Tibial nerve (tissue), 4 donors: ENCODE results near the gene LRRC31. TPM values are rescaled to one million over a fixed set of nuclear protein-coding genes. Genes with fewer than 3 reads are reported as not detected.

ENCODE experiments used
- DNase-seq, 2 donors: peaks; one replicate each; pipeline ENCODE4 v3.0.0-alpha.2; 2019; ENCODE audit warnings: low spot score in 2 of 2
- H3K27ac ChIP-seq, 4 donors: fragments of 200-600 bp; sonication (generic) in 3 of 4; one replicate each; pipeline ENCODE4 v1.5.1; 2017 to 2019; ENCODE audit warnings: mild to moderate bottlenecking in 1 of 4
- H3K27me3 ChIP-seq, 2 donors: fragments of 200-600 bp; sonication (generic) in 1 of 2; one replicate each; pipeline versions ENCODE4 v1.5.1 to v1.6.0; 2017 to 2019
- H3K36me3 ChIP-seq, 3 donors: fragments of 200-600 bp; sonication (generic); one replicate each; pipeline ENCODE4 v1.5.1; 2018 to 2019
- H3K4me1 ChIP-seq, 4 donors: fragments of 200-600 bp; sonication (generic) in 3 of 4; one replicate each; pipeline ENCODE4 v1.5.1; 2017 to 2019
- H3K4me3 ChIP-seq, 4 donors: fragments of 200-600 bp; sonication (generic) in 3 of 4; one replicate each; pipeline ENCODE4 v1.5.1; 2017 to 2019; ENCODE audit warnings: mild to moderate bottlenecking in 1 of 4, moderate library complexity in 1 of 4
- H3K9me3 ChIP-seq, 4 donors: fragments of 200-600 bp; sonication (generic) in 3 of 4; one replicate each; pipeline ENCODE4 v1.5.1; 2017 to 2019
- CTCF ChIP-seq, 5 experiments: fragments of 200-600 bp in 3 of 5; fragments of 450-650 bp in 2 of 5; sonication (generic) in 3 of 5; IDR thresholded peaks; one replicate each; pipeline ENCODE4 v1.5.1; 2016 to 2019; ENCODE audit warnings: antibody characterized with exemption in 5 of 5, mild to moderate bottlenecking in 3 of 5, moderate library complexity in 2 of 5
- EP300 ChIP-seq, 2 donors: sonication (generic); formaldehyde crosslinking; IDR thresholded peaks; one replicate each; pipeline ENCODE4 v1.6.1; 2017; ENCODE audit warnings: antibody characterized with exemption in 2 of 2, mild to moderate bottlenecking in 1 of 2
- POLR2A ChIP-seq, 2 donors: fragments of 450-650 bp; IDR thresholded peaks; one replicate each; pipeline ENCODE4 v1.6.1; 2017; ENCODE audit warnings: antibody characterized with exemption in 2 of 2, mild to moderate bottlenecking in 2 of 2, moderate library complexity in 2 of 2
- whole genome bisulfite sequencing, 2 donors: methylation state at CpG; one replicate each; pipeline ENCODE4 v1.1.5; 2018; 5-methylcytosine and 5-hydroxymethylcytosine counted together
- total RNA-seq, 4 donors: library from RNA; depleted of rRNA; stranded (reverse); fragments of >200 nt; gene quantifications; one replicate each; pipeline ENCODE4 v1.1.0, GENCODE V29; 2016

The LRRC31 gene
- total RNA-seq, 4 donors from 2014 or later = not detected

- no peaks in the 10 kb centered on the region for H3K36me3 ChIP-seq
- WGBS, 2 donors = 98% methylated on average over 4 of the region's 4 CpGs
- no peak for DNase-seq
- TF ChIP-seq POLR2A (IDR thresholded peaks at IDR 0.05) (no peak), CTCF (IDR thresholded peaks at IDR 0.05) (no peak), EP300 (IDR thresholded peaks at IDR 0.05) (no peak)
- H3K27ac ChIP-seq = no peak overlapping the region
- no peaks in the 10 kb centered on the region for H3K27me3 ChIP-seq
- H3K4me1 ChIP-seq = peaks cover 0 to 26% (median 2%) of the 10 kb centered on the region in 4 donors
- no peak overlapping the region for H3K4me3 ChIP-seq
- peaks cover 0 to 11% (median 3%) of the 10 kb centered on the region in 4 donors for H3K9me3 ChIP-seq
Measured at GRCh38 chr3:169815590-169816150, 54.1 kb downstream of the LRRC31 start.

- no peak for TF ChIP-seq EP300 (IDR thresholded peaks at IDR 0.05)
- TF ChIP-seq CTCF (IDR thresholded peaks at IDR 0.05) = peak in 4 of 5 experiments; percentile 8 to 42 (median 24)
- peak in 1 of 2 donors; percentile 8 for DNase-seq
- 57 to 66% methylated on average over 26 to 27 of the region's 27 CpGs for WGBS, 2 donors
Measured at GRCh38 chr3:169813757-169814517, 55.8 kb downstream of the LRRC31 start.

GRCh38 chr3:169813278-169813677, 56.5 kb downstream of the LRRC31 start:
- Histone ChIP-seq H3K4me3 (peak overlapping the region; percentile 10 to 88 (median 65)), H3K4me1 (peaks cover 0 to 26% (median 2%) of the 10 kb centered on the region in 4 donors), H3K36me3 (no peaks in the 10 kb centered on the region), H3K9me3 (peaks cover 0 to 11% (median 3%) of the 10 kb centered on the region in 4 donors), H3K27me3 (no peaks in the 10 kb centered on the region), H3K27ac (peak overlapping the region in 1 of 4 donors; percentile 80)
- DNase-seq = no peak
- 56 to 57% methylated on average over 8 of the region's 8 CpGs for WGBS, 2 donors
- TF ChIP-seq EP300 (IDR thresholded peaks at IDR 0.05) (no peak), POLR2A (IDR thresholded peaks at IDR 0.05) (no peak), CTCF (IDR thresholded peaks at IDR 0.05) (no peak)

More at GRCh38 chr3:169813757-169814517, 55.8 kb downstream of the LRRC31 start:
- peak overlapping the region; percentile 10 to 71 (median 42) for H3K4me3 ChIP-seq
- H3K4me1 ChIP-seq = peaks cover 0 to 26% (median 2%) of the 10 kb centered on the region in 4 donors
- peaks cover 0 to 11% (median 3%) of the 10 kb centered on the region in 4 donors for H3K9me3 ChIP-seq
- H3K36me3 ChIP-seq = no peaks in the 10 kb centered on the region
- peak overlapping the region in 2 of 4 donors; percentile 17 to 80 for H3K27ac ChIP-seq
- H3K27me3 ChIP-seq = no peaks in the 10 kb centered on the region

GRCh38 chr3:169812332-169813235, 57.2 kb downstream of the LRRC31 start, which contains the start of the genes LRRC34 and LRRIQ4:
LRRC34 (minus strand) TSS chr3:169812904; CDS start chr3:169812548, 356 bp downstream.
LRRIQ4 (plus strand) TSS chr3:169812870; CDS start chr3:169821922, 9,052 bp downstream.
- Histone ChIP-seq H3K4me1 (peaks cover 0 to 26% (median 2%) of the 10 kb centered on the region in 4 donors), H3K27me3 (no peaks in the 10 kb centered on the region), H3K4me3 (peak within 1 kb of the TSS; percentile 44 to 88 (median 65)), H3K36me3 (no peaks in the 10 kb centered on the region), H3K9me3 (peaks cover 0 to 11% (median 3%) of the 10 kb centered on the region in 4 donors), H3K27ac (peak within 1 kb of the TSS in 3 of 4 donors; percentile 77 to 88 (median 80))
- 6% methylated on average over 39 to 51 of the region's 56 CpGs for whole genome bisulfite sequencing, 2 donors
- no peak for TF ChIP-seq POLR2A (IDR thresholded peaks at IDR 0.05)
- TF ChIP-seq EP300 (IDR thresholded peaks at IDR 0.05) = peak in 1 of 2 donors; percentile 25
- peak in 1 of 5 experiments; percentile 20 for TF ChIP-seq CTCF (IDR thresholded peaks at IDR 0.05)
- DNase-seq = peak; percentile 46 to 70
